Measurements from ENCODE around the gene RDH13.
"Not testable (repeated sequence)": the region's sequence is repeated elsewhere in the genome, so short reads cannot be mapped to it uniquely, and the experiment has no call there.

Gene RDH13

GRCh38 chr19:55044771-55045716, 17.9 kb downstream of the RDH13 start:
- DNase-seq (ENCODE audit: low spot score): no peak

- no peak for DNase-seq (ENCODE audit: low spot score)
Measured at GRCh38 chr19:55044286-55044685, 18.7 kb downstream of the RDH13 start.

DNA sequence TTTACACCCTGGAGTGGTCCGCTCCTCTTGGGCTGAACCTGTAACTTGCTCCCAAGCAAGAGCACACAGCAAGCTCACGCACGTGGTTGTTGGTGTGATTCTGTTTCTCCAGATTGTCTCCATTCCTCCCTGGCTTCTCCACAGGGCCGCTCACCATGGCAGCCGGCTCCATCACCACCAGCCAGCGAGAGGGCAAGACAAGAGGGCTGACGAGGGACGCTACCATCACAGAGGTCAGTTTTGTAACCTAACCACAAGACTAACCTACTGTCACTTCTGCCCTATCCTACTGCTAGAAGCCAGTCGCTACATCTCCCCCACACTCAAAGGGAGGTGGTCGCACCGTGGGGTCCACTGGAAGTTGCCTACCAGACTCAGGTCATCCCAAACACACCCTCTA, 20.3 kb downstream of the RDH13 start:
- no peak for DNase-seq (ENCODE audit: low spot score)

- no peak for DNase-seq (ENCODE audit: low spot score)
Measured at GRCh38 chr19:55042344-55042678, 20.6 kb downstream of the RDH13 start.

DNA sequence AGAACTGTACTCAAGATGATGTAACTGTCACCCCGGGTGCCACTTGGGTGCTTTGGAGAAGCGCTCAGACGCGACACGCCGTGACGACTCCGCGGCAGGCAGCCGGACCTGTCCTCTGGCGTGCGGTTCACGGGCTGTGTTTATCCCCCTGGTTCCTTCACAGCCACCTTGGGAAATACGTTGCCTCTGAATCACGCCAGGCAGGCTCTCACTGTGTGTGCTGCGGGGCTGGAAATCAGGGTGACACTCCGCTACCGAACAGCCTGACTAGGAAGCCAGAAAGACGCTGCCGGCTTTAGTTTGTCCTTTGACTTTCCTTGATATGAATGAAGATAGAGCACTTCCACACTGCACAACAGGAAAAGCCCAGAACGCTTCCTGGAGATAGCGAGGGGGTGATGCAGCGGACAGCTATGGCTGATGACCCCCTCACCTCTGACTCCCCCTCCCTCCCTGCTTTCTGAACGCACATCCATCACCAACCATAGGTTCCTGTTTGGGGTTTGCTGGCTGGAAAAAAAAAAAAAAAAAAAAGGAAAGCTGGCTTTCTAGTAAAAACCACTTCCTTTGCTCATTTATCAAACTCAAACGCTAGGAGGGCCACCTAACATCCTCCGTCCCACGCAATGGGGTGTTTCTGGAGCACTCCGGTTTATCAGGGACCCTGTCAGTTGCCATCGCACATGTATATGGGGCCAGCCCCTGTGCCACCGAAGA, 21.2 kb downstream of the RDH13 start:
- no peak for DNase-seq (ENCODE audit: low spot score)

- DNase-seq (ENCODE audit: low spot score): no peak
Measured at GRCh38 chr19:55041244-55041626, 21.7 kb downstream of the RDH13 start.

DNA sequence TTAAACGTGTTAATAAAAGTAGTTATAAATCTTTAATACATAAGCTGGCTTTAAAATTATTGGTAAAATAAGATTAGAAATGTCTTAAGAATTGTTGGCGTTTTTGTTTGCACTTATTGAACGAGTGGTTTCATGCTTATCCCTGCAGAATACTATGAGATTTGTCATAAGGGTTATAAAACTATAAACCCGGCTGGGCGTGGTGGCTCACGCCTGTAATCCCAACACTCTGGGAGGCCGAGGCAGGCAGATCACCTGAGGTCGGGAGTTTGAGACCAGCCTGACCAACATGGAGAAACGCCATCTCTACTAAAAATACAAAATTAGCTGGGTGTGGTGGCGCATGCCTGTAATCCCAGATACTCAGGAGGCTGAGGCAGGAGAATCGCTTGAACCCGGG, 22.3 kb downstream of the RDH13 start:
- not testable (repeated sequence) for DNase-seq (ENCODE audit: low spot score)

DNA sequence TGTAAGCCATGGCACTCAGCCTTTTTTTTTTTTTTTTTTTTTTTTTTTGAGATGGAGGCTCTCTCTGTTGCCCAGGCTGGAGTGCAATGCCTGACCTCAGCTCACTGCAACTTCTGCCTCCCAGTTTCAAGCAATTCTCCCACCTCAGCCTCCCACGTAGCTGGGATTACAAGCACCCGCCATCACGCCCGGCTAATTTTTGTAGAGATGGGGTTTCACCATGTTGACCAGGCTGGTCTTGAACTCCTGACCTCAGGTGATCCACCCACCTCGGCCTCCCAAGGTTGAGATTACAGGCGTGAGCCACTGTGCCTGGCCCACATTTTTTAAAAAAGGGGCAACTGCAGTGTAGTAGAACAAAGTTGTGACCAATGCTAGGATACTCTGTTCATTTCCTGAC, 25.3 kb downstream of the RDH13 start:
- DNase-seq (ENCODE audit: low spot score): not testable (repeated sequence)

DNA sequence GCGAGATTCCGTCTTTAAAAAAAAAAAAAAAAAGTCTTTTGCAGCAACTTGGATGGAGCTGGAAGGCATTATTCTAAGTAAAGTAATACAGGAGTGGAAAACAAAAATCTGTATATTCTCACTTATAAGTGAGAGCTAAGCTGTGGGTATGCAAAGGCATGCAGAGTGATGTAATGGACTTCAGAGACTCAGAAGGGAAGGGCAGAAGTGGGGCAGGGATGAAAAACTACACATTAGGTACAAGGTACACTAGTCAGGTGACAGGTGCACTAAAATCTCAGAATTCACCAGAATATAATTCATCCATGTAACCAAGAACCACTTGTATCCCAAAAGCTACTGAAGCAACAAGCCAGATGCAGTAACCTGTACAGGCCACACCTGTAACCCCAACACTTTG, 26.9 kb downstream of the RDH13 start:
- DNase-seq (ENCODE audit: low spot score): no peak

- no peak for DNase-seq (ENCODE audit: low spot score)
Measured at GRCh38 chr19:55034751-55035150, 28.2 kb downstream of the RDH13 start.

DNA sequence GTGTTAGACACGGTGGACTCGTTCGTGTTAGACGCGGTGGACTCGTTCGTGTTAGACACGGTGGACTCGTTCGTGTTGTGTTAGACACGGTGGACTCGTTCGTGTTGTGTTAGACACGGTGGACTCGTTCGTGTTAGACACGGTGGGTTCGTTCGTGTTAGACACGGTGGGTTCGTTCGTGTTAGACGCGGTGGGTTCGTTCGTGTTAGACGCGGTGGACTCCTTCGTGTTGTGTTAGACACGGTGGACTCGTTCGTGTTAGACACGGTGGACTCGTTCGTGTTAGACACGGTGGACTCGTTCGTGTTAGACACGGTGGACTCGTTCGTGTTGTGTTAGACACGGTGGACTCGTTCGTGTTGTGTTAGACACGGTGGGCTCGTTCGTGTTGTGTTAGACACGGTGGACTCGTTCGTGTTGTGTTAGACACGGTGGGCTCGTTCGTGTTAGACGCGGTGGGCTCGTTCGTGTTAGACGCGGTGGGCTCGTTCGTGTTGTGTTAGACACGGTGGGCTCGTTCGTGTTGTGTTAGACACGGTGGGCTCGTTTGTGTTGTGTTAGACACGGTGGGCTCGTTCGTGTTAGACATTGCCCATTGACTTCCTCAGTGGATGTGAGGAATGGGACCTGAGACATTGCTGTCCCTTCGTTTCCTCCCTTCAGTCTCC, 29.8 kb downstream of the RDH13 start:
- not testable (repeated sequence) for DNase-seq (ENCODE audit: low spot score)

DNA sequence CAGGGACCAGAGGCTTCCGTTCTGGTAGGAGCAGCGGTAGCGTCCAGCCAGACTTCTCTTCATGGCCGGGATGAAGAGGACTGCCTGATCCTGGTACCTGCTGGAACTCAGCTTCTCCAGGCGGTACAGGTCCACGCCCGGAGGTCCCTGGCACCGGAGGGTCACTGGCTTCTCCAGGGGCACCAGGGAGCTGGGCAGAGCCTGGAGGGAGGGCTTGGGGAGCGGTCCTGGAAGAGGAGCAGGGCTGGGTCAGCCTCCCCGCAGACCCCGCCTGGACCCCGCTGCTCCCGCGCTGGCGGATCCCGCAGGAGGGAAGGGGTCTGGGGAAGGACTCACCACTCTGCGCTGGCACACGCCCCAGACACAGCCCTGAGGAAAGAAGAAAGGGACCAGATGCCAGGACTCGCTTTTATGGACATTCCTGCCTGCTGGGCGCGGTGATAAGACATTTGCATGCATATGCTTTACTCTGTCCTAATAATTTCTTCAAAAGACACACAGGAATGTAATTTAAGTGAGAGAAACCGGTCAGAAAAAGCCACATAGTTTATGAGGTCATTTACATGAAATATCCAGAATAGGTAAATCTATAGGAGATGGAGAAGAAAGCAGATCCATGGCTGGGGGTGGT, 30.7 kb downstream of the RDH13 start:
- no peak for DNase-seq (ENCODE audit: low spot score)

- no peak for DNase-seq (ENCODE audit: low spot score)
Measured at GRCh38 chr19:55031178-55031577, 31.8 kb downstream of the RDH13 start.

- DNase-seq (ENCODE audit: low spot score): no peak
Measured at GRCh38 chr19:55028757-55029156, 34.2 kb downstream of the RDH13 start.

DNA sequence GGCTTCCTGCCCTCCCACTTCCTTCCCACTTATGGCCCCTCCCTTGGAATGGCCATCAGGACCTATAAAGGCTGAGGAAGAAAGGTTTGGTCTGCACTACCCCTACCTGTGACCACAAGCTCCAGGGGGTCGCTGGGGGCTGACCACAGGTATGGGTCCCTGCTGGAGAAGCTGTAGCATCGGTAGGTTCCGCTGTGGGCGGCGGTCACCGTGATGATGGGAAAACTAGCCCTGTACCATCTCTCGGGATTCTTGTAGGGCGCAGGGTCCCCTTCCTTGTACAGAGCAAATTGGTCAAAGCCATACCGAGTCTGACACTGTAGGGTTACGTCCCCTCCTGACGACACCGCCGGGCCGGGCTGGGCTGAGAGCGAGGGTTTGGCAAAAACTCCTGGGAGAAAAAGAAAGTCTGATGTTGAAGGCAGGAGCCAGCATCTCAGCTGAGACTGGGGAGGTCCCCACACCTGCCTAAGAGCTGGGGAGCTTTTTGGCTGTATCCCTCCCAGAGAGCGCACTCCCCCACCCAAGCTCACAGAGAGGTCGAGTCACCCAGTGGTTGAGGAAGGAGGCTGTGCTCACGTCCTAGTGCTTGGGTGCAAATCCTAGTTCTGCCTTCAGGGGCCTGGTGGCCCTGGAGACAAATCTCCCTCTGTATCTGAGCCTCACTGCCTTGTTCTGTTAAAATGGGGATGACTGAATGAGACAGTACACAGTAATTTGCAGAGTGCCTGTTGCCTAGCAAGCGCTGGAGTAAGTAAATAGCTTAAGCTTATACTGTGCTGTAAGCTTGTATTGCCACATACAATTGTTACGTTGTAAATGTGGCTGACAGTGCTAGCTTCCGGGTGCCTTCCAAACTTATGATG, 35.2 kb downstream of the RDH13 start:
- DNase-seq (ENCODE audit: low spot score): no peak

GRCh38 chr19:55027140-55027471, 35.8 kb downstream of the RDH13 start:
- DNase-seq (ENCODE audit: low spot score): not testable (repeated sequence)

- no peak for DNase-seq (ENCODE audit: low spot score)
Measured at GRCh38 chr19:55024111-55024510, 38.8 kb downstream of the RDH13 start.

GRCh38 chr19:55020351-55020750, 42.6 kb downstream of the RDH13 start:
- DNase-seq (ENCODE audit: low spot score): not testable (repeated sequence)

DNA sequence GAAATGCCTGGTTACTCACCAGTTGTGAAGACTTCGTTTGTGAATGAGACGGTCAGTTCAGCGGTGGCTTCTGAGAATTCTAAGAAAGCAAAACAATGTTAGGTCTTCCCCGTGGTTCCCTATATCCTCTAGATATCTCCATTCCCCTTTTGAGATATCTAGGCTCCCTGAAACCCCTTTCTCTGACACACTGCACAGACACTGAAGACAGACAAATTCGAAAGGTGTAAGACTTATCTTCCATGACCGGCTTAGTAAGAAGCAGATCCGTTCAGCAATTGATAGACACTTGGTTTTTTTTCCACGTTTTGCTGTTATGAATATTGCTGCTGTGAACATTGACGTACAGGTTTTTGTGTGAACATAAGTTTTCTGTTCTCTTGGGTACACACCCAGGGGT, 44.3 kb downstream of the RDH13 start:
- DNase-seq (ENCODE audit: low spot score): no peak

DNA sequence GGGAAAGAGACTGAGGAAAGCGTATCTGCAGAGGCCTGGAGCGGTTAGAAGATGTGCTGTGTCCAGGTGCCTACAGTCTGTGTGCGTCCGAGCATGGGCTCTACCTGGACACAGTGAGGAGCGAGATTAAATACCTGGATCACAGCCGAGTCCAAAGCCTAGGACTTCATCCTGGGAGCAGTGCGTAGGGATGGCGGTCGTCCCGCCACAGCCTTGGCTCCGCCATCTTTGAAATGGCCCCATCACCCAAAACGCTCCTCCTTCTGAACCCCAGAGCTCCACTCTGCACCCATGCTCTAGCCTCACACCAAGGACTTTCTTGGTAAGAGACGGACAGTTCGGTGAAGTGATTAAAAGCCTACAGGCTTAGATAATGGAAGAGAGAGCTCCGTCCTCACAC, 44.7 kb downstream of the RDH13 start:
- no peak for DNase-seq (ENCODE audit: low spot score)

GRCh38 chr19:55016017-55016416, 46.9 kb downstream of the RDH13 start:
- no peak for DNase-seq (ENCODE audit: low spot score)

DNA sequence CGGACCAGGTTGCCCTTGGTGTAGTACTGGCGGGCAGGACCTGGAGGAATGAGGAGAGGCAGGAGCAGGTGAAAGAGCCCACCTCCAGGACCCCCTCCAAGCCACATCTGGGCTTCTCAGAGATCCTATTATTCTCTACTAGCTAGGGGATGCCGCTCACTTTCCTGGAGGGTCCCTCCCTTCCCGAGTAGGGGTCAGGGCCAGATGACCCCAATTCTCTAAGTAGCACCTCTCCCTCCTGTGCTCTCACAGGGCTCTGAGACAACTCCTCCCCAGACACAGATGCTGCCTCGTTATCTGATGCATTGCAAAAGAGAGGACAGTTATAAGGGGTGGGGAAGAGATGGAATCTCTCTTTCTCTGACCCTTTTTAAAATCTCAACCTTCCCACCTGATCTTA, 47.8 kb downstream of the RDH13 start:
- DNase-seq (ENCODE audit: low spot score): no peak
